GM21360 (cell line): ENCODE measurements around the gene PRKCSH.
"Not testable (repeated sequence)": the region's sequence is repeated elsewhere in the genome, so short reads cannot be mapped to it uniquely, and the experiment has no call there.

ENCODE experiments used
- ATAC-seq: cut with Tn5 transposase; IDR thresholded peaks from one replicate; pipeline ENCODE4 v1.9.1; 2021; ENCODE audit warnings: mild to moderate bottlenecking, moderate library complexity; ENCODE audit not compliant: unreplicated experiment

PRKCSH gene

DNA sequence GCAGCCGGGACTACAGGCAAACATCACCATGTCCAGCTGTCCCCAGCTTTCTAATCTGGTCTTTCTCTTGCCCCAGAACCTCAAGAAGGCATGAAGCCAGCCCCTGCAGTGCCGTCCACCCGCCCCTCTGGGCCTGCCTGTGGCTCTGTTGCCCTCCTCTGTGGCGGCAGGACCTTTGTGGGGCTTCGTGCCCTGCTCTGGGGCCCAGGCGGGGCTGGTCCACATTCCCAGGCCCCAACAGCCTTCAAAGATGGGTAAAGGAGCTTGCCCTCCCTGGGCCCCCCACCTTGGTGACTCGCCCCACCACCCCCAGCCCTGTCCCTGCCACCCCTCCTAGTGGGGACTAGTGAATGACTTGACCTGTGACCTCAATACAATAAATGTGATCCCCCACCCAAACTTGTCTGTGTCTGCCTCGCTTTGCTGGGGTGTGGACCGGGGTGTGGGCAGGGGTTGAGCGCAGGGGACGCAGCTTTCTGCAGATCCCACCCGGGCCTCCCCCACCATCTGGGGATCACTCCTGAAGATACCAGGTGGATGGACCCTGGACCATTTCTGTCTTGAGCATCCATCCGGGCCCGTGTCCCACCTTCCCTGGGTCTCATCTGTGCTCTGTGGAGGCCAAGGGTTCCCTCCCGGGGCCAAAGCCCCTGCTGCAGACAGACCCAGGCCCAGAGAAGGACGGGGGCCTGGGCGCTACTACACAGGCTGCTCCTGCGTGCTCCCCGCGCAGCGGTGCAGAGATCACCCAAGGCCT, 15.3 kb downstream of the PRKCSH start:
- ATAC-seq = no peak

GRCh38 chr19:11451327-11451870, 16.0 kb downstream of the PRKCSH start:
- no peak for ATAC-seq

GRCh38 chr19:11451871-11452619, 16.6 kb downstream of the PRKCSH start:
- no peak for ATAC-seq

DNA sequence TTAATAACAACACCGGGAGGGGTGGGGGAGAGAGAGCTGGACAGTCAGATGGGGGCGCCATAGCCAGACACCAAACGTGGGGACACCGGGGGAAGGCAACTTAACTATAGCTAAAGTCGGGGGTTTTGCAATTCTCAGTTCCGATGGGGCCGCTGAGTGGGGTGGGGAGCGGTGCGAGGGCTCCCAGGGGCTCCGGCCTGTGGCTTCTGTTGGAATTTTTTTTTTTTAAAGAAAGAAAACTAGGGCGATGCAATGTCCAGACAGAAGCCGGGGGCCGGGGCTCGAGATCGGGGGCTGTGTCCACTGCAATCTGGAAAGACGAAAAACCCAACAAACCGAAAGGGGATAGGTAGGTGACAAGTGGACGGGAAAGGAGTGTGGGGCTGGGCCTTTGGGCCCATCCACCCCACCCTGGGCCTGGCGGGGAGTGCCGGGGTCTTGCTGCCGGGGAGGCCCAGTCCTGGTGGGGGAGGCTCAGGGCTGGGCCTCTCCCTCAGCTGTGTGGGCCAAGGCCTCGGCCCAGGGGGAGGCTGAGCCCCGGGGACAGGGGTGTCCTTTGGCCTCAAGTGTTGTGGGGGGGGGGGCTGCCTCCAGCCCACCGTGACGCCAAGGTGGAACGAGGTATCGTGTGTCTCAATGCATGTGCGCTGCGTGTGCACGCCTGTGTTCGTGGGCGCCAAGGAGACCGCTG, 17.3 kb downstream of the PRKCSH start:
- ATAC-seq = no peak

- ATAC-seq = no peak
Observed at GRCh38 chr19:11453468-11454341, 18.3 kb downstream of the PRKCSH start.

DNA sequence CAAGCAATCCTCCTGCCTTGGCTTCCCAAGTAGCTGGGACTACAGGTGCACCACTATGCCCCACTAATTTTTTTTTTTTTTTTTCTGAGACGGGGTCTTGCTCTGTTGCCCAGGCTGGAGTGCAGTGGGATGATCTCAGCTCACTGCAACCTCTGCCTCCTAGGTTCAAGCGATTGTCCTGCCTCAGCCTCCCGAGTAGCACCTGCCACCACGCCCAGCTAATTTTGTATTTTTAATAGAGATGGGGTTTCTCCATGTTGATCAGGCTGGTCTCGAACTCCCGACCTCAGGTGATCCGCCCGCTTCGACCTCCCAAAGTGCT, 19.8 kb downstream of the PRKCSH start:
- ATAC-seq = not testable (repeated sequence)

GRCh38 chr19:11456659-11457058, 21.2 kb downstream of the PRKCSH start:
- ATAC-seq = no peak

- no peak for ATAC-seq
Observed at GRCh38 chr19:11457115-11457514, 21.7 kb downstream of the PRKCSH start.

DNA sequence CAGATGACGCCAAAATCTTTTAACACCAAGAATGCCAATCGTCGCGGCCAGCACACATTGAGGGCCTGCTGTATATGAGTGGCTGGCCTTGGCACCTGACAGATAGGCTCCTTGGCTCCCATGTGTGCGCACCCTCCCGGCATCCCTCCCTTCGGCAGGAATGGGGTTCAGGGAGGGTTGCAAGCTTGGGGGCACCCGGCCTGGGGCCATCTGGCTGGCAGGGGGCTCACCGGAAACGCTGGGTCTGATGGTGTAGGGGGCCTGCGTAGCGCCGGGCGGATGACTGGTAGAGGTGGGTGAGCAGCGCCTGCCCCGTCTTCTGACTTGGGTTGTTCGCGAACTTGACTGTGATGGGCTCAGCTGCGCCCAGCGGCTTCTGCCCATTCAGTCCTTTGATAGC, 22.4 kb downstream of the PRKCSH start:
- ATAC-seq = no peak

GRCh38 chr19:11458236-11458900, 22.9 kb downstream of the PRKCSH start:
- ATAC-seq = no peak

DNA sequence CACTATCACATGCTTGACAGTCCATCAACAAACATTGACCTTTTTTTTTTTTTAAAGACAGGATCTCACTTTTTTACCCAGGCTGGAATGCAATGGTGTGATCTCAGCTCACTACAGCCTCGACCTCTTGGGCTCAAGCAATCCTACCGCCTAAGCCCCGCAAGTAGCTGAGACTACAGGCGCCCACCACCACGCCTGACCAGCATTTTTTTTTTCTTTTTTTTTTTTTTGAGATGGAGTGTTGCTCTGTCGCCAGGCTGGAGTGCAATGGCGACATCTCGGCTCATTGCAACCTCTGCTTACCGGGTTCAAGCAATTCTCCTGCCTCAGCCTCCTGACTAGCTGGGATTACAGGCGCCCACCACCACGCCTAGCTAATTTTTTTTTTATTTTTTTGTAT, 23.5 kb downstream of the PRKCSH start:
- not testable (repeated sequence) for ATAC-seq

DNA sequence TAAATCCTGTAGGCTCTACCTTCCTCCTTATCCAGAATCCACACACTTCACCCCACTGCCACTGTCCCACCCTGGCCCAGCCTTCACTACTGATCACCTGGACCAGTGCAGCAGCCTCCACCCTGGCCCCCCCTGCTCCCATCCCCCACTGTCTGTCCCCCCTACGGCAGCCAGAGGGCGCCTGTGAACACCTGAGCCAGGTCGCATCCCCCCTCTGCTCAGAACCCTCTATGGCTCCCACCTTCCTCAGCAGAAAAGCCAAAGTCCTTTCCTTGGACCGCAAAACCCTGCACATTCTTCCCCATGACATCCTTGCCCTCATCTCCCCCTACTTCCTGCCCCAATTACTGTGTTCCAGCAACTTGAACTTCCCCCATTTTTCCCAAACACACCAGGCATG, 24.8 kb downstream of the PRKCSH start:
- no peak for ATAC-seq

- ATAC-seq = no peak
Observed at GRCh38 chr19:11461453-11461852, 26.0 kb downstream of the PRKCSH start.

DNA sequence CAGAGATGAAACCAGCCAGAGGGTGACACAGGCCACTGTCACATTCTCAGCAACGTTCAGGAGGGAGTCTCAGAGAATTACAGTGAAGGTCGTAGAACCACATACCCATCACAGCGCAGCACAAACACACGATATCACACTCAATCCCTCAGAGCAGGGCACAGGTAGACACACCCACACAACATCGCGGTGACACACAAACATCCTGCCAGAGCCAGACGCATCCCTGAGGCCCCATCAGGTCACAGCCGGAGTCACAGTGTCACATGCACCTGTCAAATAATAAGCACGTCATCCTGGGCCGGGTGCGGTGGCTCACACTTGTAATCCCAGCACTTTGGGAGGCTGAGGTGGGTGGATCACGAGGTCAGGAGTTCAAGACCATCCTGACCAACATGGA, 28.0 kb downstream of the PRKCSH start:
- no peak for ATAC-seq

DNA sequence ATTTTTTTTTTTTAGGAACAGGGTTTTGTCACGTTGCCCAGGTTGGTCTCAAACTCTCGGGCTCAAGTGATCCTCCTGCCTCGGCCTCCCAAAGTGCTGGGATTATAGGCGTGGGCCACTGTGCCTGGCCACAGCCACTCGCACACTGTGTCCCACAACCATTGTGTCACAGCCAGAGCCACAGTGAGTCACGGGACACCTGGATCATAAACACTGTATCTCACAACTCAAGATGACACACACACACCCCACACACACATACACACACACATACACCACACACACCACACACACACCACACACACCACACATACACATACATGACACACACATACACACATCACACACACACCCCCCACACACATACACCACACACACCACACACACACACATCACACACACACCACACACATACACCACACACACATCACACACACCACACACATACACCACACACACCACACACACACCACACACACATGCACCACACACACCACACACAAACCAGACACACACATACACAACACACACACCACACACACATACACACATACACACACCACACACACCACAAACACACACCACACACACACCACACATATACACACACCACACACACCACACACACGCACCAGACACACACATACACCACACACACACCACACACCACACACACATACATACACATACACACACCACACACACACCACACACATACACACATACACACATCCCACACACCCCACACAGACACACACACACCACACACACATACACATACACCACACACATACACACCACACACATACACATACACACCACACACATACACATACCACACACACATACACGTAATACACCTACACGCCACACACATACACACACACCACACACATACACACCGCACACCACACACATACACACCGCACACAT, 29.2 kb downstream of the PRKCSH start:
- no peak for ATAC-seq

- ATAC-seq = no peak
Observed at GRCh38 chr19:11465600-11465999, 30.2 kb downstream of the PRKCSH start.

DNA sequence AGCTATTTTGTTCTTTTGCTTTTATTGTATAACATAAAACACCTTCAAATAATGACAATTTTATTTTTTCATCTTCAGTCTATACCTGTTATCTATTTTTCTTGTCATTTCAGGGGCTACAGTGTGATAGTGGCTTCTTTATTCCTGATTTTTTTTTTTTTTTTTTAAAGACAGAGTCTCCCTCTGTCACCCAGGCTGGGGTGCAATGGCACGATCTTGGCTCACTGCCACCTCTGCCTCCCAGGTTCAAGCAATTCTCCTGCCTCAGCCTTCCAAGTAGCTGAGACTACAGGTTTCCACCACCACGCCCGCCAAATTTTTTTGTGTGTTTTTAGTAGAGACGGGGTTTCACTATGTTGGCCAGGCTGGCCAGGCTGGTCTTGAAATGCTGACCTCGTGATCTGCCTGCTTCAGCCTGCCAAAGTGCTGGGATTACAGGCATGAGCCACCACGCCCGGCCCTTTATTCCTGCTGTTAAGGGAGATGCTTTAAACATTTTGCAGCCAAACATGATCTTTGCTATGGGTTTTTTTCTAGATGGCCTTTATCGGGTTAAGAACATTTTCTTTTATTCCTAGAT, 32.9 kb downstream of the PRKCSH start:
- ATAC-seq = not testable (repeated sequence)

DNA sequence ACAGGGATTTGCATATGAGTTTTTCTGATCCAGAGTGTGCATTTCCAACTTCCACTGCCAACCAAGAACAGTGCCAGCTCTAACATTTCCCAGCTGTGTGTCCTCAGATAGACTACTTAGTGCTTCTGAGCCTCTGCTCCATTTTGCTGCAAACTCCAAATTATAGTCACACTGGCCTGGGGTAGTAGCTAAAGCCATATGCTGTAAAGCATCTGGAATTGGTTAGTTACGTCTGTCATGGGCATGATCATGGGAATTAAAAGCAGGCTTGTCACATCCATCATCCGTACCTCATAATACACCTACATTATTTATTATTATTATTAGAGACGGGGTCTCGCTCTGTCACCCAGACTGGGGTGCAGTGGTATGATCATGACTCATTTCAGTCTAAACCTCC, 38.3 kb downstream of the PRKCSH start:
- ATAC-seq = no peak

GRCh38 chr19:11475343-11475742, 39.9 kb downstream of the PRKCSH start:
- not testable (repeated sequence) for ATAC-seq
